Measurements from ENCODE around the gene CCDC171. TPM values are rescaled to one million over a fixed set of nuclear protein-coding genes. Genes with fewer than 3 reads are reported as not detected.

Gene CCDC171
- total RNA-seq, 1 experiment from 2014 or later: 1.6 TPM

DNA sequence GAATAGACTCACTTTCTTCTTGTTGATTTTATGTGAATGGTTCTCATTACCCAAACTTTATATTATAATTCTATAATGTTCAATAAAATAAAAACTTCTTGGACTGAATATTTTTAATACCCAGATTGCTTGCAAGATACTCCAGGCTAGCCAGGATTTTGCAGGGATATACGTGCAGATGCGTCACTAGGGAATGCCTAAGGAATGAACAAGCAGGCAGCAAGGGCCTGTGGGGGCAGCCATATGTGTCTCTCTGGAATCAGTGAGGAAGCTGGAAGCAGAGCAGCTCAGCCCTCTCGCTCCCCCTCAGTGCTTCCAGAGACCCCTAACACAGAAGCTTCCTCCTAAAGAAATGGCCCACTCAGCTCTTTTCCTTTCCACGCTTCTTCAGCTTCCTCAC, 457.4 kb downstream of the CCDC171 start:
- ChIA-PET CTCF (no interaction called here), POLR2A (no interaction called here)
- H3K9me3 Mint-ChIP-seq (ENCODE audit: unreplicated experiment): peaks cover under 1% of the 10 kb centered on the region
- no peak overlapping the region for H3K27ac Mint-ChIP-seq (ENCODE audit: unreplicated experiment)
- Histone ChIP-seq H3K27me3 (replicated peaks; ENCODE audit: control insufficient read depth, insufficient read depth, low read length) (no peaks in the 10 kb centered on the region), H3K36me3 (ENCODE audit: control insufficient read depth, insufficient read depth, low read length) (no peaks in the 10 kb centered on the region), H3K4me3 (ENCODE audit: low read depth, low read length) (no peak overlapping the region), H3K9me3 (no peaks in the 10 kb centered on the region), H3K4me1 (no peaks in the 10 kb centered on the region)
- BruUV-seq (replicated peaks): no TSS peak
- no peaks in the 10 kb centered on the region for H3K36me3 Mint-ChIP-seq (ENCODE audit: insufficient read depth, unreplicated experiment)
- TF ChIP-seq, protein P1, sequence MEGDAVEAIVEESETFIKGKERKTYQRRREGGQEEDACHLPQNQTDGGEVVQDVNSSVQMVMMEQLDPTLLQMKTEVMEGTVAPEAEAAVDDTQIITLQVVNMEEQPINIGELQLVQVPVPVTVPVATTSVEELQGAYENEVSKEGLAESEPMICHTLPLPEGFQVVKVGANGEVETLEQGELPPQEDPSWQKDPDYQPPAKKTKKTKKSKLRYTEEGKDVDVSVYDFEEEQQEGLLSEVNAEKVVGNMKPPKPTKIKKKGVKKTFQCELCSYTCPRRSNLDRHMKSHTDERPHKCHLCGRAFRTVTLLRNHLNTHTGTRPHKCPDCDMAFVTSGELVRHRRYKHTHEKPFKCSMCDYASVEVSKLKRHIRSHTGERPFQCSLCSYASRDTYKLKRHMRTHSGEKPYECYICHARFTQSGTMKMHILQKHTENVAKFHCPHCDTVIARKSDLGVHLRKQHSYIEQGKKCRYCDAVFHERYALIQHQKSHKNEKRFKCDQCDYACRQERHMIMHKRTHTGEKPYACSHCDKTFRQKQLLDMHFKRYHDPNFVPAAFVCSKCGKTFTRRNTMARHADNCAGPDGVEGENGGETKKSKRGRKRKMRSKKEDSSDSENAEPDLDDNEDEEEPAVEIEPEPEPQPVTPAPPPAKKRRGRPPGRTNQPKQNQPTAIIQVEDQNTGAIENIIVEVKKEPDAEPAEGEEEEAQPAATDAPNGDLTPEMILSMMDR (IDR thresholded peaks at IDR 0.05; ENCODE audit: insufficient read depth in 1 of 2, low read depth in 1 of 2, low read length in 1 of 2, severe bottlenecking in 1 of 2, unreplicated experiment in 1 of 2): no peak
- H3K4me3 Mint-ChIP-seq (ENCODE audit: unreplicated experiment): no peak overlapping the region
- no peaks in the 10 kb centered on the region for H3K4me1 Mint-ChIP-seq (ENCODE audit: low read depth, unreplicated experiment)
- intact Hi-C loops (cut with micrococcal nuclease; ENCODE audit: unreplicated experiment): no loop called here
- no peaks in the 10 kb centered on the region for H3K27me3 Mint-ChIP-seq (ENCODE audit: insufficient read depth, unreplicated experiment)
- no peak for DNase-seq

GRCh38 chr9:16012621-16013020, 459.8 kb downstream of the CCDC171 start:
- BruUV-seq (replicated peaks): no TSS peak
- Mint-ChIP-seq H3K27ac (ENCODE audit: unreplicated experiment) (no peak overlapping the region), H3K4me3 (ENCODE audit: unreplicated experiment) (no peak overlapping the region), H3K9me3 (ENCODE audit: unreplicated experiment) (peaks cover 9% of the 10 kb centered on the region), H3K4me1 (ENCODE audit: low read depth, unreplicated experiment) (no peaks in the 10 kb centered on the region), H3K36me3 (ENCODE audit: insufficient read depth, unreplicated experiment) (no peaks in the 10 kb centered on the region), H3K27me3 (ENCODE audit: insufficient read depth, unreplicated experiment) (no peaks in the 10 kb centered on the region)
- Histone ChIP-seq H3K36me3 (ENCODE audit: control insufficient read depth, insufficient read depth, low read length) (no peaks in the 10 kb centered on the region), H3K27me3 (replicated peaks; ENCODE audit: control insufficient read depth, insufficient read depth, low read length) (no peaks in the 10 kb centered on the region), H3K4me3 (ENCODE audit: low read depth, low read length) (no peak overlapping the region), H3K9me3 (no peaks in the 10 kb centered on the region), H3K4me1 (no peaks in the 10 kb centered on the region)
- no peak for DNase-seq
- ChIA-PET POLR2A (no interaction called here), CTCF (no interaction called here)
- intact Hi-C loops (cut with micrococcal nuclease; ENCODE audit: unreplicated experiment): no loop called here
- TF ChIP-seq, protein P1 (IDR thresholded peaks at IDR 0.05; ENCODE audit: insufficient read depth in 1 of 2, low read depth in 1 of 2, low read length in 1 of 2, severe bottlenecking in 1 of 2, unreplicated experiment in 1 of 2): no peak

GRCh38 chr9:16013366-16013765, 460.5 kb downstream of the CCDC171 start:
- CTCF ChIA-PET: no interaction called here
- H3K27ac Mint-ChIP-seq (ENCODE audit: unreplicated experiment): no peak overlapping the region

More at GRCh38 chr9:16013366-16013765, 460.5 kb downstream of the CCDC171 start:
- Mint-ChIP-seq H3K9me3 (ENCODE audit: unreplicated experiment) (peaks cover 9% of the 10 kb centered on the region), H3K27me3 (ENCODE audit: insufficient read depth, unreplicated experiment) (no peaks in the 10 kb centered on the region), H3K4me1 (ENCODE audit: low read depth, unreplicated experiment) (no peaks in the 10 kb centered on the region), H3K4me3 (ENCODE audit: unreplicated experiment) (no peak overlapping the region), H3K36me3 (ENCODE audit: insufficient read depth, unreplicated experiment) (no peaks in the 10 kb centered on the region)
- BruUV-seq (replicated peaks): no TSS peak
- Histone ChIP-seq H3K4me3 (ENCODE audit: low read depth, low read length) (no peak overlapping the region), H3K4me1 (no peaks in the 10 kb centered on the region), H3K36me3 (ENCODE audit: control insufficient read depth, insufficient read depth, low read length) (no peaks in the 10 kb centered on the region), H3K9me3 (no peaks in the 10 kb centered on the region), H3K27me3 (replicated peaks; ENCODE audit: control insufficient read depth, insufficient read depth, low read length) (no peaks in the 10 kb centered on the region)
- POLR2A ChIA-PET: no interaction called here
- intact Hi-C loops (cut with micrococcal nuclease; ENCODE audit: unreplicated experiment): no loop called here
- no peak for DNase-seq
- TF ChIP-seq, protein P1 (IDR thresholded peaks at IDR 0.05; ENCODE audit: insufficient read depth in 1 of 2, low read depth in 1 of 2, low read length in 1 of 2, severe bottlenecking in 1 of 2, unreplicated experiment in 1 of 2): no peak
